AG09319 (cell line): ENCODE results near the gene ZNF679.
"Not testable (repeated sequence)": the region's sequence is repeated elsewhere in the genome, so short reads cannot be mapped to it uniquely, and the experiment has no call there.

ENCODE experiments used
- DNase-seq: peaks from one replicate; pipeline ENCODE4 v3.0.0-alpha.2; 2010; ENCODE audit warnings: low read depth; ENCODE audit errors: extremely low read depth
- TF ChIP-seq, protein P1 (sequence below): IDR thresholded peaks from 2 replicates; pipeline ENCODE4 v1.5.1; 2011; ENCODE audit warnings: low read depth, mild to moderate bottlenecking, inconsistent platforms, low read length, moderate library complexity

The ZNF679 gene

DNA sequence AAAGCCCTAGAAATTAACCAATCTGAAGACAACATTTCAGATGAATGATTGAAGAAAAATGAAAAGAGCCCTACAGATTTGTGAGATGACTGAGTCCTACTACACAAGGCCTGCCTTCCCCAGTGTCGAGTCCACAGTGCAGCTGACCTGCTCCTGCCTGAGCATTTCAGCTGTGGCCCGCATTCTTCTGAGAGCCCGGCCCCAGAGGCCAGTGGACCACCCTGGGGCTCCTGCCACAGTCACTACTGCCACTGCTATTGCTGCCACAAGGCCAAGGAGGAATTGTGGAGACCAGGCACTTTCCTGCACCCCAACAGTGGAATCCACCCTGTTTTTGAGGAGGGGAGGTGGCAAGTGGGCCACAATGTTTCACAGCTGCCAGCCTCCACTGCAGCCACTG, 40.9 kb upstream of the ZNF679 start:
- TF ChIP-seq, protein P1, sequence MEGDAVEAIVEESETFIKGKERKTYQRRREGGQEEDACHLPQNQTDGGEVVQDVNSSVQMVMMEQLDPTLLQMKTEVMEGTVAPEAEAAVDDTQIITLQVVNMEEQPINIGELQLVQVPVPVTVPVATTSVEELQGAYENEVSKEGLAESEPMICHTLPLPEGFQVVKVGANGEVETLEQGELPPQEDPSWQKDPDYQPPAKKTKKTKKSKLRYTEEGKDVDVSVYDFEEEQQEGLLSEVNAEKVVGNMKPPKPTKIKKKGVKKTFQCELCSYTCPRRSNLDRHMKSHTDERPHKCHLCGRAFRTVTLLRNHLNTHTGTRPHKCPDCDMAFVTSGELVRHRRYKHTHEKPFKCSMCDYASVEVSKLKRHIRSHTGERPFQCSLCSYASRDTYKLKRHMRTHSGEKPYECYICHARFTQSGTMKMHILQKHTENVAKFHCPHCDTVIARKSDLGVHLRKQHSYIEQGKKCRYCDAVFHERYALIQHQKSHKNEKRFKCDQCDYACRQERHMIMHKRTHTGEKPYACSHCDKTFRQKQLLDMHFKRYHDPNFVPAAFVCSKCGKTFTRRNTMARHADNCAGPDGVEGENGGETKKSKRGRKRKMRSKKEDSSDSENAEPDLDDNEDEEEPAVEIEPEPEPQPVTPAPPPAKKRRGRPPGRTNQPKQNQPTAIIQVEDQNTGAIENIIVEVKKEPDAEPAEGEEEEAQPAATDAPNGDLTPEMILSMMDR, result no peak

DNA sequence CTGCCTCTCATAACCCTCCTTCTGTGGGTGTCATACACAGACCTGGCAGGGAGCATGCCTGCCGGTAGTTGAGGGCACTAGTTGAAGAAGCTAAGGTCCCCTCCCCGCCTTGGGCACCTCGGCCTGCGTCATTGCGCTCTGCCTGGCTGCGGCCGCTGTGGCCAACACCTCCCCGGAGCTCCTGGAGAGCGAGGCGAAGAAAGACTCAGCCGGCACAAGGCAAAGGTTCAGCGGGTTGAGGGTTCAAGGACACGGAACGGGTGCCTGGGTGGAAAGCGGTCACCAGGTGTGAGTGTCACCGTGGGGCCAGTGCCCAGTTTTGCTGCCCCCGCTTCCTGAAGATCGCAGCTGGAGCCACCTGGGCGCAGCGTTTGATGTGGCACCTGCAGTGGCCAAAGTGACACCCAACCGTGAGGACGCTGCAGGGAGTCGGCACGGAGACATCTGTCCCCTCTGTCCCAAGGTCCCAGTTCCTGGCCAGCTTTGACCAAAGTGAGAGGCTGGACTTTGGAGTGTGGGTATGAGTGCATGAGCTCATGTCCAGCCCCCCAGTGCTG, 36.0 kb upstream of the ZNF679 start:
- DNase-seq, result no peak
- TF ChIP-seq, protein P1, result no peak

More for the DNA sequence above, 40.9 kb upstream of the ZNF679 start:
- DNase-seq, result no peak

DNA sequence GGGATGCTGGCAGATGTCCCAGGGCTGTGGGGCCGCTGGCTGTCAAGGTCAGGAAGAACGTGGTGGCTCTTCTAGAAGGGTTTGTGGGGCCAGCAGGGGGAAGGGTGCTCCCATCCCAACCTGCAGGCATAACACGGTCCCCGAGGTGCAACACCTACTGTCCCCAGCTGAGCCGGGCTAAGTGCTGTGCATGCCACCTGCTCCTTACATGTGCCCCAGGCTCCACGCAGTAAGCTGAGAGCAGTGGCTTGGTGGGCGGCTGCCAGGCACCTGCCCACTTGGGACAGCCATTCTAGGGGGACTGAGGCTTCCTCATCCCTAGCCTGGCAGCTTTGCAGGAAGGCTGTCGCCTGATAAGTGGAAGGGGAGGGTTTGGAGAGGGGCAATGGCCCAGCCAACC, 35.5 kb upstream of the ZNF679 start:
- DNase-seq, result no peak
- TF ChIP-seq, protein P1, result no peak

DNA sequence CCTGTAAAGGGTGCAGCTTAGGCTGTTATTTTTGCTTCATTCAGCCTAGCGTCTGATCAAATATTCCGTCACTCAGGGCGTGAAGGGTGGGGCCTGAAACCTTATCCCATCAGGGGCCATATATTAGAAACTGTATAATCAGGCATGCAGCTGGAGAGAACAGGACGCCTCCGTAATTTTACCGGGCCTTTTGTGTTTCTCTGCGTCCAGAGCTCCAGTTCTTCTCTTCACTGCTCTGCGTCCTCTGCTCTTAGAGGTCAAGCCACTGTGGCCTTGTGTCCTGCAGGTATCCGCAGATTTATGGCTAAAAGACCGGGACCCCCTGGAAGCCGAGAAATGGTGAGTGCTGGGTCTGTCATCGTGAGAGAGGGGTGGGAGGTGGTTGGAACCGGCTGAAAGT, 21.4 kb upstream of the ZNF679 start, which contains the start of gene ZNF735:
ZNF735 (plus strand) TSS at position 301 of the 400 bp plus-strand sequence; CDS start at position 301, 0 bp downstream.
- no peak for DNase-seq

DNA sequence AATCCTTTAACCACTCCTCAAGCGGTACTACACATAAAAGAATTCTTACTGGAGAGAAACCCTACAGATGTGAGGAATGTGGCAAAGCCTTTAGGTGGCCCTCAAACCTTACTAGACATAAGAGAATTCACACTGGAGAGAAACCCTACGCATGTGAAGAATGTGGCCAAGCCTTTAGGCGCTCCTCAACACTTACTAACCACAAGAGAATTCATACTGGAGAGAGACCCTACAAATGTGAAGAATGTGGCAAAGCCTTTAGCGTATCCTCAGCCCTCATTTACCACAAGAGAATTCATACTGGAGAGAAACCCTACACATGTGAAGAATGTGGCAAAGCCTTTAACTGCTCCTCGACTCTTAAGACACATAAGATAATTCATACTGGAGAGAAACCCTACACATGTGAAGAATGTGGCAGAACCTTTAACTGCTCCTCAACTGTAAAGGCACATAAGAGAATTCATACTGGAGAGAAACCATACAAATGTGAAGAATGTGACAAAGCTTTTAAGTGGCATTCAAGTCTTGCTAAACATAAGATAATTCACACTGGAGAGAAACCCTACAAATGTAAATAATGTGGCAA, 8.5 kb upstream of the ZNF679 start:
- not testable (repeated sequence) for DNase-seq

More for the DNA sequence above, 21.4 kb upstream of the ZNF679 start, which contains the start of gene ZNF735:
- TF ChIP-seq, protein P1, result no peak

DNA sequence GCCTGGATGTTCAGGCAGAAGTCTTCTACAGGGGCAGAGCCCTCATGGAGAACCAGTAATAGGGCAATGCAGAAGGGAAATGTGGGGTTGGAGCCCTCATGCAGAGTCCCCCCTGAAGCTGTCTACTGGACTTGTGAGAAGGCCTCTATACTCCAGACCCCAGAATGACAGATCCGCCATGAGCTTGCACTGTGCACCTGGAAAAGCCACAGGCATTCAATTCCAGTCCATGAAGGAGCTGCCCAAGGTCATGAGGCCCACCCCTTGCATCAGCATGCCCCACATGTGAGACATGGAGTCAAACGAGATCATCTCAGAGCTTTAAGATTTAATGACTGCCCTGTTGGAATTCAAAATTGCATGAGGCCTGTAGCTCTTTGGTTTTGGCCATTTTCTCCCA, 4.9 kb upstream of the ZNF679 start:
- TF ChIP-seq, protein P1, result no peak
- no peak for DNase-seq

DNA sequence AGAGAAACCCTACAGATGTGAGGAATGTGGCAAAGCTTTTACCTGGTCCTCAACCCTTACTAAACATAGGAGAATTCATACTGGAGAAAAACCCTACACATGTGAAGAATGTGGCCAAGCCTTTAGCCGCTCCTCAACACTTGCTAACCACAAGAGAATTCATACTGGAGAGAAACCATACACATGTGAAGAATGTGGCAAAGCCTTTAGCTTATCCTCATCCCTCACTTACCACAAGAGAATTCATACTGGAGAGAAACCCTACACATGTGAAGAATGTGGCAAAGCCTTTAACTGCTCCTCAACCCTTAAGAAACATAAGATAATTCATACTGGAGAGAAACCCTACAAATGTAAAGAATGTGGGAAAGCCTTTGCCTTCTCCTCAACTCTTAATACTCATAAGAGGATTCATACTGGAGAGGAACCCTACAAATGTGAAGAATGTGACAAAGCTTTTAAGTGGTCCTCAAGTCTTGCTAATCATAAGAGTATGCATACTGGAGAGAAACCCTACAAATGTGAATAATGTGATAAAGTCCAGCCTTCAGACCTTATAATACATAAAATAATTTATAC, 38.2 kb downstream of the ZNF679 start:
- no peak for DNase-seq
- TF ChIP-seq, protein P1, result no peak

DNA sequence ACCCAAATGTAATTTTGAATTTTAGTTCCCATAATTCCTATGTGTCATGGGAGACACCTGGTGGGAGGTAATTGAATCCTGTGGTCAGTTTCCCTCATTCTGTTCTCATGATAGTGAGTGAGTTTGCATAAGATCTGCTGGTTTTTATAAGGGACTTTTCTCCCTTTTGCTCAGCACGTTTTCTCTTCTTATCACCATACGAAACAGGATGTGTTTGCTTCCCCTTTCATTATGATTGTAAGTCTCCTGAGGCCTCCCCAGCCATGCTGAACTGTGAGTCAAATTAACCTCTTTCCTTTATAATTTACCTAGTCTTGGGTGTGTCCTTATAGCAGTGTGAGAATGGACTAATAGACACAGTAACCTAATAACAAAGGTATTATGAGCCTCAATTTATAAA, 49.4 kb downstream of the ZNF679 start:
- DNase-seq, result no peak

More for the DNA sequence above, 49.4 kb downstream of the ZNF679 start:
- TF ChIP-seq, protein P1, result no peak
